GM19351 (cell line): ENCODE measurements around the gene TNS3.

Source experiments
- ATAC-seq: cut with Tn5 transposase; IDR thresholded peaks from one replicate; pipeline ENCODE4 v1.9.1; 2021; ENCODE audit warnings: mild to moderate bottlenecking, moderate library complexity; ENCODE audit not compliant: unreplicated experiment

The TNS3 gene

GRCh38 chr7:47526466-47526865 is 55.4 kb downstream of the TNS3 start:
- no peak for ATAC-seq

- no peak for ATAC-seq
Measured at GRCh38 chr7:47525066-47525623, 56.8 kb downstream of the TNS3 start.

GRCh38 chr7:47523401-47523800 is 58.5 kb downstream of the TNS3 start:
- ATAC-seq = no peak

DNA sequence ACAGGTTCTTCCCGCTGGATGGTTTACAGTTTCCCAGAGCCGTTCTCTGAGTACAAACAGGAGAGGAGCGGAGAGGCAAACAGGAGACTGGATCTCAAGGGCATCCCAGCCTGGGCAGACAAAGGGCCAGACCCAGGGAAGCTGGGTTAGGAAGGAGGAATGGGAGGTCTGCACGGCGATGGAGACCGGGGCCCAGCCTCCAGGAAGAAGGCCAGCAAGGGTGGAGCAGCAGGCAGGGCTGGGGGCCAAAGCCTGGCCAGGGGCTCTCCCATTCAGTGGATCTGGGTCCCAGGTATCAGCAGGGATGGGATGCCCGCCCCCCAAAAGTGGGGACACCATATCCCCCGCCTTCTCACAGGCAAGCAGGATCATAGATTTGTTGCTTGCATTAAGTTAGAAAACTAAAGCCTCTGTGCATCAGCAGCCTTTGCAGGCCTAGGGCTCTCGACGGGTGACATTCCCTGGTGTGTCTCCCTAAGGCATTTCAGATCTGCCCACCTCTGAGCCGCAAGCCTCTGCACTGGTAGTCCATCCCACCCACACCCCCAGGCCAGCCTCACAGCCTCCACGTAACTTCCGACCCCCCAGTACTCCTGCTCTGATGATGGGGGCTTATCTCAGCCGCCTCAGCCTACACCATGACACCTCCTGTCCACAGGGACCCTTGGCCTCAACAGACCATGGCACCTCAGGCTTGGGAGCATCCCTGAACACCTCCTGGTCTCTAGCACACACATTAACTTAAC is 59.9 kb downstream of the TNS3 start:
- no peak for ATAC-seq

DNA sequence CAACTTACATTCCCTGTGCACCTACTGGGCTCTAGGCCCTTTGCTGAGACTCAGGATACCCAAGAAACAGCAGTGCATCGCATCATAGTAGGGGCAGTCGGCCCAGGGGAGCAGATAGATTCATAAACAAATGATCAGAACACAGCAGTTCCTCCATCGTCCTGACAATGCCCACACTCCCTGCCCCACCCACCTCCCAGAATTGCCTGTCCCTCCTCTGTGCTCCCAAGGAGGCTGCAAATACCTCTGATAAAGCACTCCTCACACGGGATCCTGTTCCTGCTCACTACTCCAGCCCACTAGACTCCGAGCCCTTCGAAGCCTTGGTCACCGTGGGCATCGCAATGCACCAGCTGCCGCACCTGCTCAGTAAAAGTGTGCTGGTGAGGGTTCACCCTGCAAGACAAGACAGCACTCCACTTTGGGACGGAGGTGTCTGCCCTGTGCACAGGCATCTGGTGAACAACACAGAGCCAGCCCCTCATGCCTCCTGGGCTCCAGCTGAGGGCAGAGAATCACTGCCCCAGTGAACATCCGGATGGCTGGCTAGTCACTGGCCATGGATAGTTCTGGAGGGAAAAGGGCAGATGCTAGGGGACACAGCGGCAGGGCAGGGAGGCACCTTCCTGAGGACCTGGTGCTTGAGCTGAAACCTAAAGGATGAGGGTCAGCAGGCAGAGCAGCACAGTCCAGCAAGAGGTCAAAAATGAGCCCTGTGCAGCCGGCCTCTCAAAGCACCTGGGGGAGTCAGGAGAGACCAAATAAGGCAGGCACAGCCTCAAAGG is 60.7 kb downstream of the TNS3 start:
- no peak for ATAC-seq

DNA sequence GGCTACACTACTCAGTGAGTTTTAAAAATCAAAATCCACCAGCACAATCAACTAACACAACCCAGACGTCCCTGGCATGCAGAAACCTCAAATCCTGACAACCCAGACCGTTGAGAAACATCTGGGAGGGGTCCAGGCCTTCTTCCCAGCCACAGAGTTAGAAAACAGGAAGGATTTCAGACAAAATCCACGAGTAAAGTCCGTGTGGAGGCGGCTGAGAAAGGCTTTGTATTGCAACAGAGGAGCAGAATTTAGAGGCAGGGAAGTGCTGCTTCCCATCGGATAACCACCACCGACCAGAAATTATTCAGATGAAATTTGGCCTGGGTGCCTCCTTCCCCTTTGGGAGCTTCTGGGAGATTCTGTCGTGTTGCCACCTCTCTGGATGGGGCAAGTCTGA is 61.5 kb downstream of the TNS3 start:
- no peak for ATAC-seq

- no peak for ATAC-seq
Measured at GRCh38 chr7:47518827-47519226, 63.1 kb downstream of the TNS3 start.

GRCh38 chr7:47517821-47518480 is 64.0 kb downstream of the TNS3 start:
- ATAC-seq = no peak

DNA sequence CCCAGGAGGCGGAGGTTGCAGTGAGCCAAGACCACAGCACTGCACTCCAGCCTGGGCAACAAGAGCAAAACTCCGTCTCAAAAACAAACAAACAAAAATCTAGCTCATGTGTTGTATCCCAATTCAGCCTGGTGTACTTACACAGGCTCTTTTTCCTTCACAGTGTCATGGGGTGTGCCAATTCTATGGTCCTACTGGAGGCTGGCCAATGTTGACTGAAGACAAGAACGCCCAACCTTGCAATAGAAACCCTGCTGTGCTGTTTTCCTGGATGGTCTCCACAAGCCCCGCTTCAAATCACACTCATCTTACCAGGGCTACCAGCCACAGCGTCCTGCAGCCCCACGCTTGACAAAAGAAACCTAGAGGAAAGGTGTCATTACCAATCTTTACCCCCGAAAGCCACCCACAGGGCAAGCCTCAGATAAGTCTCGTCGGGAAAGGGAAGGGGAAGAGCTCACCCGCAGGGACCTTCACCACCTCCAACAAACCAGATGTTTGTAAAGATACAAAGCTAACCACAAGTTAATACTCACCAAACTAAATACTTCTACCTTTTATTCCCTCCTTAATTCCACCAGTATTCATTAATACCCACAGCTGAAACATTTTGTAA is 64.8 kb downstream of the TNS3 start:
- ATAC-seq = no peak

GRCh38 chr7:47516386-47516785 is 65.5 kb downstream of the TNS3 start:
- no peak for ATAC-seq

DNA sequence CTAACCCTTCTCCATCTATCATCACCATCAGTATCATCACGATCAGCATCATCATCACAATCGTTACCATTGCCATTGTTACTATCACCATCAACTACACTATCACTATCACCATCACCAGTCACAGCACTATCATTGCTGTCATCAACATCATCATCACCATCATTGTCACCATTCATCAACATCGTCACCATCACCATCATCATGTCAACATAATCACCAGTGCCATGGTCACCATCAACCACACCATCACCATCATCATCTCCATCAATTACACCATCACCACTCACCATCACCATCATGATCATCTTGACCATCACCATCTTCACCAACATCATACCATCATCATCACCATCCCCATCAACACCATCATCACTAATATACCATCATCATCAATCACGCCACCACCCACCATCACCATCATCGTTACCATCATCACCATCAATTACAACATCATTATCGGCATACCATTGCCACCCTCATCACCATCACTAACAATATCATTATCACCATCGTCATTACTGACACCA is 66.5 kb downstream of the TNS3 start:
- no peak for ATAC-seq

- ATAC-seq = no peak
Measured at GRCh38 chr7:47514818-47515217, 67.1 kb downstream of the TNS3 start.

GRCh38 chr7:47514367-47514766 is 67.5 kb downstream of the TNS3 start:
- ATAC-seq = no peak

GRCh38 chr7:47513741-47514241 is 68.1 kb downstream of the TNS3 start:
- ATAC-seq = no peak

GRCh38 chr7:47512481-47513176 is 69.3 kb downstream of the TNS3 start:
- ATAC-seq = no peak

DNA sequence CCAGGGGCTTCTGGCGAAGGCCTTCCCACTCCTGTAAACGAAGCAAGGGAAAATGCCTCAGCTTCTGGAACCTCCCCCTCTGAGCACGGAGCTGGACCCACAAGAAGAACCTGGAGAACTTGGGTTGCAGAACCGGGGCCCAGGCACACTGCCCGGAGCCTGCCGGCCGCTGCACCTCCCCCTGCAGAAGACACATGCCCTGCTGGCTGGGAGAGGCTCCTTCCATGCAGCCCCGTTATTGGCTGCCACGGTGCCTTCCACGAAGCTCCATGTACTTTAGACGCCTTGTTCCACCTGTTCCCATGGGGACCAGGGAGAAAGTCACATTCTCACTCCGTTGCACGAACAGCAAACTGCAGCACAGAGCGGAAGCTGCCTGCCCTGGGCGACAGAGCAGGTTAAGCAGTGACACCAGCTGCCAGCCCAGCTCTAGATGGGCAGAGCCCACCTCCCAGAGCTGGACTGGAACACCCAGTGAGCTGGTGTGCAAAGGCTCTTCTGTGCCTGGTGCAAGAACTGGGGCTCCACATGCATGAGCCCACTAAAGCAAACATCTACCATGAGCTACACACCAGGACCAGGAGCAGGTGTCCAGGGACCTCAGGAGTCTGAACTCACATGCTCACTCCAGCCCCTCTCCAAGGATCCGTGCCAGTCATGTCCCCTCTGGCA is 70.1 kb downstream of the TNS3 start:
- no peak for ATAC-seq

- no peak for ATAC-seq
Measured at GRCh38 chr7:47510786-47511185, 71.1 kb downstream of the TNS3 start.

- no peak for ATAC-seq
Measured at GRCh38 chr7:47510192-47510591, 71.7 kb downstream of the TNS3 start.

- ATAC-seq = no peak
Measured at GRCh38 chr7:47509571-47509970, 72.3 kb downstream of the TNS3 start.
